HFF-Myc (cell line): ENCODE measurements around the gene CTNNA3.

ENCODE experiments used
- DNase-seq: peaks from one replicate; pipeline ENCODE4 v3.0.0-alpha.2; 2011; ENCODE audit warnings: low read depth; ENCODE audit errors: extremely low read depth
- H3K4me3 ChIP-seq: replicated peaks from 2 replicates; pipeline ENCODE4 v1.5.1; 2011; ENCODE audit warnings: low read depth, mild to moderate bottlenecking, control low read depth, low read length
- TF ChIP-seq, protein P1 (sequence below): IDR thresholded peaks from 2 replicates; pipeline ENCODE4 v1.5.1; 2012; ENCODE audit warnings: mild to moderate bottlenecking, low read depth, low read length, control low read depth; ENCODE audit errors: missing control alignments

The CTNNA3 gene

GRCh38 chr10:66258693-66259092 lies 1437.3 kb downstream of the CTNNA3 start:
- no peak overlapping the region for H3K4me3 ChIP-seq
- no peak for DNase-seq
- TF ChIP-seq, protein P1, sequence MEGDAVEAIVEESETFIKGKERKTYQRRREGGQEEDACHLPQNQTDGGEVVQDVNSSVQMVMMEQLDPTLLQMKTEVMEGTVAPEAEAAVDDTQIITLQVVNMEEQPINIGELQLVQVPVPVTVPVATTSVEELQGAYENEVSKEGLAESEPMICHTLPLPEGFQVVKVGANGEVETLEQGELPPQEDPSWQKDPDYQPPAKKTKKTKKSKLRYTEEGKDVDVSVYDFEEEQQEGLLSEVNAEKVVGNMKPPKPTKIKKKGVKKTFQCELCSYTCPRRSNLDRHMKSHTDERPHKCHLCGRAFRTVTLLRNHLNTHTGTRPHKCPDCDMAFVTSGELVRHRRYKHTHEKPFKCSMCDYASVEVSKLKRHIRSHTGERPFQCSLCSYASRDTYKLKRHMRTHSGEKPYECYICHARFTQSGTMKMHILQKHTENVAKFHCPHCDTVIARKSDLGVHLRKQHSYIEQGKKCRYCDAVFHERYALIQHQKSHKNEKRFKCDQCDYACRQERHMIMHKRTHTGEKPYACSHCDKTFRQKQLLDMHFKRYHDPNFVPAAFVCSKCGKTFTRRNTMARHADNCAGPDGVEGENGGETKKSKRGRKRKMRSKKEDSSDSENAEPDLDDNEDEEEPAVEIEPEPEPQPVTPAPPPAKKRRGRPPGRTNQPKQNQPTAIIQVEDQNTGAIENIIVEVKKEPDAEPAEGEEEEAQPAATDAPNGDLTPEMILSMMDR, result no peak

- TF ChIP-seq, protein P1, result no peak
- no peak for DNase-seq
- H3K4me3 ChIP-seq, result no peak overlapping the region
Measured at GRCh38 chr10:66257801-66258200, 1438.2 kb downstream of the CTNNA3 start.

- TF ChIP-seq, protein P1, result no peak
- no peak for DNase-seq
- no peak overlapping the region for H3K4me3 ChIP-seq
Measured at GRCh38 chr10:66252986-66253385, 1443.0 kb downstream of the CTNNA3 start.

- no peak overlapping the region for H3K4me3 ChIP-seq
- DNase-seq, result no peak
- TF ChIP-seq, protein P1, result no peak
Measured at GRCh38 chr10:66246177-66246576, 1449.8 kb downstream of the CTNNA3 start.

GRCh38 chr10:66244953-66245352 lies 1451.0 kb downstream of the CTNNA3 start:
- no peak overlapping the region for H3K4me3 ChIP-seq
- DNase-seq, result no peak
- TF ChIP-seq, protein P1, result no peak

DNA sequence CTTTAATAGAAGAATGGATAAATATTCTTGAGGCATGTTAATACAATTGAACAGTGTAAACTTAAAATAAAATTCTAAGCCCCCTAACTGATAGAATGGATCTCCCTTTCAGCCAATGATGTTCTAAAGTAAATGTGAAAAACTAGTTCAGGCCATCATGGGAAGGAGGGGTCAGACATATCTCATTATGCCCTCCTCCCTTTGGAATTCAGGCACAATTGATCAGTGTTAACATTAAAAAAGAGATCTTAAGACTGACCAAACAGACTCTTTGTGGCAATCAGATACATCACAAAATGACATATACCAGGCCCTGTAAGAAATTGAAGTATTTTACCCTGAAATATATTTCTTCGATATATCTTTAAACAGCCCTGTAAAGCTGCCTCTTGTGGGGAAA lies 1453.1 kb downstream of the CTNNA3 start:
- H3K4me3 ChIP-seq, result no peak overlapping the region
- TF ChIP-seq, protein P1, result no peak
- no peak for DNase-seq

DNA sequence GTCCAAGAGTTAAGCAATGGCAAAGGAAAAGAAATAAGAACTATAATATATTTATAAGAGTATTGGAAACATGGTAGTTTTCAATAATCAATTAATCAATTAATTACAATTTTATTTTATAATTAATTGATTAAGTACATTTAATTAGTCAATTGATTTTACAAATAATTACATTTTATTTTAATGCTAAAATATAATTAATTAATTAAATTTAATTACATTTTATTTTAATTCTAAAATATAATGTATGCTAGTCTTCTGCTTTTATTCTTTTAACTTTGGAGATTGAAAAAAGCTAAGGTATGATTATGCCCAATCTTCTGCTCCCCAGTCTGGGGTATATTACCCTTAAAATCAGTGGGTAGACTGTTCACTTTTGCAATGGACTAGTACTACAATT lies 1456.9 kb downstream of the CTNNA3 start:
- TF ChIP-seq, protein P1, result no peak
- H3K4me3 ChIP-seq, result no peak overlapping the region
- no peak for DNase-seq
